ENCODE results near the gene DUOX2. TPM values are rescaled to one million over a fixed set of nuclear protein-coding genes. Genes with fewer than 3 reads are reported as not detected.

The DUOX2 gene
- total and polyA plus RNA-seq, 4 donors: 0.06 to 0.08 TPM; not detected in 2

DNA sequence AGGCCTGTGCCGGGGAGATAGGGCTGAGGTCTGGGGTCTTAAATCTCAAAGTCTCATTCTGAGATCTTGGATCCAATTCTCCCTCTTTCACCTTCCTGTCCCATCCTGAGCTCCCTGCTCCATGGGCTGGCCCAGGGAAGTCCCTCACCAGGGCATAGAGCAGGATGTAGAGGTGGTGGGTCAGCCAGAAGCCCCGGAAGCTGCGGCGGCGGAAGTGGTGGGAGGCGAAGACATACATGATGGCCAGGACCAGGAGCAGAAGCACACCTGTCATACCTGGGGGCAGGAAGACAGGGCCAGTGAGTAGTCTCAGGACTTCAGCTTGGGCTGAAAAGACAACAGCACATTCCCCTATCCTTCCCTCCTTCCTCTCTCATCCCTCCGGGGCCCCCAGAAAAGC lies 16.5 kb downstream of the DUOX2 start (continued):
- TF ChIP-seq, protein P1, sequence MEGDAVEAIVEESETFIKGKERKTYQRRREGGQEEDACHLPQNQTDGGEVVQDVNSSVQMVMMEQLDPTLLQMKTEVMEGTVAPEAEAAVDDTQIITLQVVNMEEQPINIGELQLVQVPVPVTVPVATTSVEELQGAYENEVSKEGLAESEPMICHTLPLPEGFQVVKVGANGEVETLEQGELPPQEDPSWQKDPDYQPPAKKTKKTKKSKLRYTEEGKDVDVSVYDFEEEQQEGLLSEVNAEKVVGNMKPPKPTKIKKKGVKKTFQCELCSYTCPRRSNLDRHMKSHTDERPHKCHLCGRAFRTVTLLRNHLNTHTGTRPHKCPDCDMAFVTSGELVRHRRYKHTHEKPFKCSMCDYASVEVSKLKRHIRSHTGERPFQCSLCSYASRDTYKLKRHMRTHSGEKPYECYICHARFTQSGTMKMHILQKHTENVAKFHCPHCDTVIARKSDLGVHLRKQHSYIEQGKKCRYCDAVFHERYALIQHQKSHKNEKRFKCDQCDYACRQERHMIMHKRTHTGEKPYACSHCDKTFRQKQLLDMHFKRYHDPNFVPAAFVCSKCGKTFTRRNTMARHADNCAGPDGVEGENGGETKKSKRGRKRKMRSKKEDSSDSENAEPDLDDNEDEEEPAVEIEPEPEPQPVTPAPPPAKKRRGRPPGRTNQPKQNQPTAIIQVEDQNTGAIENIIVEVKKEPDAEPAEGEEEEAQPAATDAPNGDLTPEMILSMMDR (IDR thresholded peaks at IDR 0.05; ENCODE audit: low read depth, low read length, missing input control): no peak
- TF ChIP-seq, protein P2, sequence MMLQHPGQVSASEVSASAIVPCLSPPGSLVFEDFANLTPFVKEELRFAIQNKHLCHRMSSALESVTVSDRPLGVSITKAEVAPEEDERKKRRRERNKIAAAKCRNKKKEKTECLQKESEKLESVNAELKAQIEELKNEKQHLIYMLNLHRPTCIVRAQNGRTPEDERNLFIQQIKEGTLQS (IDR thresholded peaks at IDR 0.05): no peak

DNA sequence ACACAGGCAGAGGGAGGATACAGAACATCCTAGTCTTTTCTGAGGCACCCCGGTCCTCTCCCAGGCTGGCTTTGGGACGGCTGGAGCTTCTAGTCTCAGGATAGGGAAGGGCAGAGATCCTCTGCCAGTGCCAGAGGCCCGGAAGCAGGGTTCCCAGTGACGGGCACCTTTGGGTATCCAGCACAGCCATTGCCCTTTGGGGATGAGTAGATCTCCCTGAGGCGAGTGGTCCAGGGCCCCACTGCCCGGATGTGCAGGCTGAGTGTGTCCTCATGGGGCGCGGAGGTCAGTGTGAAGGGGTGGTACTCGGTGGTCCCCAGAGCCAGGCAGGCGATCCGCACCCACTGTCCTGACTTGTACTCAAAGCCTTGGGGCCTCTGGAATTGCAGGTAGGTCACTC lies 18.3 kb downstream of the DUOX2 start:
- WGBS: 96% methylated on average over 11 of the region's 11 CpGs
- Histone ChIP-seq H3K9ac (ENCODE audit: low read depth in 1 of 2, low read length in 2 of 2) (no peak overlapping the region), H3K36me3 (ENCODE audit: control insufficient read depth in 4 of 4, insufficient read depth in 3 of 4, low read depth in 1 of 4, low read length in 3 of 4) (no peaks in the 10 kb centered on the region), H3K4me3 (ENCODE audit: low read depth in 1 of 3, low read length in 3 of 3) (no peak overlapping the region), H3K27ac (ENCODE audit: low read depth in 1 of 2, low read length in 2 of 2) (no peak overlapping the region), H3K9me3 (ENCODE audit: control insufficient read depth in 4 of 4, low read length in 3 of 4) (no peaks in the 10 kb centered on the region), H3K4me1 (ENCODE audit: control insufficient read depth in 4 of 4, insufficient read depth in 4 of 4, low read length in 3 of 4) (no peaks in the 10 kb centered on the region), H3K27me3 (ENCODE audit: control insufficient read depth in 4 of 4, insufficient read depth in 4 of 4, low read length in 3 of 4) (no peaks in the 10 kb centered on the region)
- TF ChIP-seq YY1 (IDR thresholded peaks at IDR 0.05) (no peak), JUND (IDR thresholded peaks at IDR 0.05) (no peak), HNF4G (IDR thresholded peaks at IDR 0.05) (no peak), SP1 (IDR thresholded peaks at IDR 0.05) (no peak)
- TF ChIP-seq, protein P3, sequence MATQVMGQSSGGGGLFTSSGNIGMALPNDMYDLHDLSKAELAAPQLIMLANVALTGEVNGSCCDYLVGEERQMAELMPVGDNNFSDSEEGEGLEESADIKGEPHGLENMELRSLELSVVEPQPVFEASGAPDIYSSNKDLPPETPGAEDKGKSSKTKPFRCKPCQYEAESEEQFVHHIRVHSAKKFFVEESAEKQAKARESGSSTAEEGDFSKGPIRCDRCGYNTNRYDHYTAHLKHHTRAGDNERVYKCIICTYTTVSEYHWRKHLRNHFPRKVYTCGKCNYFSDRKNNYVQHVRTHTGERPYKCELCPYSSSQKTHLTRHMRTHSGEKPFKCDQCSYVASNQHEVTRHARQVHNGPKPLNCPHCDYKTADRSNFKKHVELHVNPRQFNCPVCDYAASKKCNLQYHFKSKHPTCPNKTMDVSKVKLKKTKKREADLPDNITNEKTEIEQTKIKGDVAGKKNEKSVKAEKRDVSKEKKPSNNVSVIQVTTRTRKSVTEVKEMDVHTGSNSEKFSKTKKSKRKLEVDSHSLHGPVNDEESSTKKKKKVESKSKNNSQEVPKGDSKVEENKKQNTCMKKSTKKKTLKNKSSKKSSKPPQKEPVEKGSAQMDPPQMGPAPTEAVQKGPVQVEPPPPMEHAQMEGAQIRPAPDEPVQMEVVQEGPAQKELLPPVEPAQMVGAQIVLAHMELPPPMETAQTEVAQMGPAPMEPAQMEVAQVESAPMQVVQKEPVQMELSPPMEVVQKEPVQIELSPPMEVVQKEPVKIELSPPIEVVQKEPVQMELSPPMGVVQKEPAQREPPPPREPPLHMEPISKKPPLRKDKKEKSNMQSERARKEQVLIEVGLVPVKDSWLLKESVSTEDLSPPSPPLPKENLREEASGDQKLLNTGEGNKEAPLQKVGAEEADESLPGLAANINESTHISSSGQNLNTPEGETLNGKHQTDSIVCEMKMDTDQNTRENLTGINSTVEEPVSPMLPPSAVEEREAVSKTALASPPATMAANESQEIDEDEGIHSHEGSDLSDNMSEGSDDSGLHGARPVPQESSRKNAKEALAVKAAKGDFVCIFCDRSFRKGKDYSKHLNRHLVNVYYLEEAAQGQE (IDR thresholded peaks at IDR 0.05): no peak
- TF ChIP-seq, protein P1 (IDR thresholded peaks at IDR 0.05; ENCODE audit: low read depth, low read length, missing input control): no peak
- TF ChIP-seq, protein P4, sequence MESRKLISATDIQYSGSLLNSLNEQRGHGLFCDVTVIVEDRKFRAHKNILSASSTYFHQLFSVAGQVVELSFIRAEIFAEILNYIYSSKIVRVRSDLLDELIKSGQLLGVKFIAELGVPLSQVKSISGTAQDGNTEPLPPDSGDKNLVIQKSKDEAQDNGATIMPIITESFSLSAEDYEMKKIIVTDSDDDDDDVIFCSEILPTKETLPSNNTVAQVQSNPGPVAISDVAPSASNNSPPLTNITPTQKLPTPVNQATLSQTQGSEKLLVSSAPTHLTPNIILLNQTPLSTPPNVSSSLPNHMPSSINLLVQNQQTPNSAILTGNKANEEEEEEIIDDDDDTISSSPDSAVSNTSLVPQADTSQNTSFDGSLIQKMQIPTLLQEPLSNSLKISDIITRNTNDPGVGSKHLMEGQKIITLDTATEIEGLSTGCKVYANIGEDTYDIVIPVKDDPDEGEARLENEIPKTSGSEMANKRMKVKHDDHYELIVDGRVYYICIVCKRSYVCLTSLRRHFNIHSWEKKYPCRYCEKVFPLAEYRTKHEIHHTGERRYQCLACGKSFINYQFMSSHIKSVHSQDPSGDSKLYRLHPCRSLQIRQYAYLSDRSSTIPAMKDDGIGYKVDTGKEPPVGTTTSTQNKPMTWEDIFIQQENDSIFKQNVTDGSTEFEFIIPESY (IDR thresholded peaks at IDR 0.05): no peak
- no peak for DNase-seq (ENCODE audit: low spot score)

DNA sequence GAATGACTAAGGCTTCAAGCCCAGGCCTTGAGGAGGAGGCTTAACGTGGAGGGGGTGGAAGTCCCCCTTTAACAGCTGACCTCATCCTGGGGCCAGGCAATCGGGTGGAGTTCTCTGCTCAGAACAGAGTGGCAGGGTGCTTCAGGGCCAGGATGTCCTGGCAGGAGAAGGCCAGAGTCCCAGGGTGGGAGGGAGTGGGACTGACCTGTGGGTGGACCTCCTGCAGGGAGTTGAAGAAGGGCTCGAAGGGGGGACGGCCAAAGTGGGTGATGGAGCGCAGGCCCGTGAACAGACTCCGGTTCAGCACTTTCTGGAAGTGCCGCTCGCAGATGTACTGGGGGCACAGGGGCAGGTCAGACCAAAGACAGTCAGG lies 19.6 kb downstream of the DUOX2 start:
- Histone ChIP-seq H3K27me3 (ENCODE audit: control insufficient read depth in 4 of 4, insufficient read depth in 4 of 4, low read length in 3 of 4) (no peaks in the 10 kb centered on the region), H3K4me1 (ENCODE audit: control insufficient read depth in 4 of 4, insufficient read depth in 4 of 4, low read length in 3 of 4) (no peaks in the 10 kb centered on the region), H3K36me3 (ENCODE audit: control insufficient read depth in 4 of 4, insufficient read depth in 3 of 4, low read depth in 1 of 4, low read length in 3 of 4) (no peaks in the 10 kb centered on the region), H3K27ac (ENCODE audit: low read depth in 1 of 2, low read length in 2 of 2) (no peak overlapping the region), H3K9me3 (ENCODE audit: control insufficient read depth in 4 of 4, low read length in 3 of 4) (no peaks in the 10 kb centered on the region), H3K4me3 (ENCODE audit: low read depth in 1 of 3, low read length in 3 of 3) (no peak overlapping the region), H3K9ac (ENCODE audit: low read depth in 1 of 2, low read length in 2 of 2) (no peak overlapping the region)
- WGBS: 89% methylated on average over 9 of the region's 9 CpGs
- no peak for TF ChIP-seq EGR1 (IDR thresholded peaks at IDR 0.05; ENCODE audit: low read depth in 2 of 2)
- TF ChIP-seq FOXA1 (IDR thresholded peaks at IDR 0.05): no peak
- no peak for TF ChIP-seq NR2F2 (IDR thresholded peaks at IDR 0.05)
- TF ChIP-seq HNF4A (conservative IDR thresholded peaks at IDR 0.05): no peak
- TF ChIP-seq YY1 (IDR thresholded peaks at IDR 0.05): no peak
- no peak for TF ChIP-seq SP1 (IDR thresholded peaks at IDR 0.05)
- TF ChIP-seq, protein P4 (IDR thresholded peaks at IDR 0.05): no peak
- no peak for TF ChIP-seq RXRA (IDR thresholded peaks at IDR 0.05)
- no peak for TF ChIP-seq RAD21 (IDR thresholded peaks at IDR 0.05)
- TF ChIP-seq FOXA2 (IDR thresholded peaks at IDR 0.05): no peak
- TF ChIP-seq JUND (IDR thresholded peaks at IDR 0.05): no peak
- no peak for DNase-seq (ENCODE audit: low spot score)
